Heart left ventricle (tissue), 13 donors: ENCODE measurements around the gene STK16.

Experiments used
- POLR2A ChIP-seq, 2 donors: fragments of 450-650 bp; IDR thresholded peaks; one replicate each; pipeline ENCODE4 v1.6.1; 2017; ENCODE audit warnings: antibody characterized with exemption in 2 of 2, mild to moderate bottlenecking in 2 of 2, moderate library complexity in 2 of 2
- TF ChIP-seq, protein P1 (sequence below), 12 donors: fragments of 200-600 bp; sonication (generic) in 4 of 12; IDR thresholded peaks; one replicate each; pipeline versions ENCODE4 v1.5.0 to v1.8.0; 2018 to 2022; ENCODE audit warnings: antibody characterized with exemption in 12 of 12, mild to moderate bottlenecking in 5 of 12
- donor health status: ischemic (EF 13 %, LVEDD 7.1; RV severe dilation, severe dysfunction).
- donor health status: DM: no; HTN: yes; CAD: no.
- donor health status: DM: no; HTN: no; CAD: no.
- donor health status: ischemic (EF 25% LVEDD 6.9; RV normal size, moderate dysfunction).
- donor health status: ischemic (EF 25% LVEDD 5.7; RV mildly dilated, moderate dysfunction).
- donor health status: ischemic (EF 35%, LVEDD 5.7; RV mildly dilated, moderate dysfunction).
- donor health status: nonischemic (EF 11% LVEDD 7.7; RV severe dilation, severe dysfunction).
- donor health status: DM: yes; HTN: yes; CAD: no.
- donor health status: PGD.
- donor health status: ischemic (EF 29% LVEDD 5.4; RV normal size, mild dysfunction).
- donor health status: nonischemic (EF 23%, LVEDD 6.1; RV moderate dilation, normal function).

DNA sequence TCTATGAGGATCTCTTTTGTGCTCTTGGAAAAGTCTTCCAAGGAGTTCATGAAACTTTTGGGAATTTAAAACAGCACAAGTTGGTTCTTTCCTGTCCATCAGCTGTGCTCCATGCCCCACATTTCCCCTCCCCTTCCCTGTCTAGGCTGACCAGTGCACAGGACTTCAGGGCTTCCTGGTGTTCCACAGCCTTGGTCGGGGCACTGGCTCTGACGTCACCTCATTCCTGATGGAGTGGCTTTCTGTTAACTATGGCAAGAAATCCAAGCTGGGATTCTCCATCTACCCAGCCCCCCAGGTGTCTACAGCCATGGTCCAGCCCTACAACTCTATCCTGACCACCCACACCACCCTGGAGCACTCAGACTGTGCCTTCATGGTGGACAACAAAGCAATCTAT lies 25.7 kb downstream of the STK16 start:
- TF ChIP-seq, protein P1, sequence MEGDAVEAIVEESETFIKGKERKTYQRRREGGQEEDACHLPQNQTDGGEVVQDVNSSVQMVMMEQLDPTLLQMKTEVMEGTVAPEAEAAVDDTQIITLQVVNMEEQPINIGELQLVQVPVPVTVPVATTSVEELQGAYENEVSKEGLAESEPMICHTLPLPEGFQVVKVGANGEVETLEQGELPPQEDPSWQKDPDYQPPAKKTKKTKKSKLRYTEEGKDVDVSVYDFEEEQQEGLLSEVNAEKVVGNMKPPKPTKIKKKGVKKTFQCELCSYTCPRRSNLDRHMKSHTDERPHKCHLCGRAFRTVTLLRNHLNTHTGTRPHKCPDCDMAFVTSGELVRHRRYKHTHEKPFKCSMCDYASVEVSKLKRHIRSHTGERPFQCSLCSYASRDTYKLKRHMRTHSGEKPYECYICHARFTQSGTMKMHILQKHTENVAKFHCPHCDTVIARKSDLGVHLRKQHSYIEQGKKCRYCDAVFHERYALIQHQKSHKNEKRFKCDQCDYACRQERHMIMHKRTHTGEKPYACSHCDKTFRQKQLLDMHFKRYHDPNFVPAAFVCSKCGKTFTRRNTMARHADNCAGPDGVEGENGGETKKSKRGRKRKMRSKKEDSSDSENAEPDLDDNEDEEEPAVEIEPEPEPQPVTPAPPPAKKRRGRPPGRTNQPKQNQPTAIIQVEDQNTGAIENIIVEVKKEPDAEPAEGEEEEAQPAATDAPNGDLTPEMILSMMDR (IDR thresholded peaks at IDR 0.05), result no peak
- no peak for TF ChIP-seq POLR2A (IDR thresholded peaks at IDR 0.05)
